Esophagus muscularis mucosa (tissue), 4 donors: ENCODE data around the gene CBFA2T3. TPM values are rescaled to one million over a fixed set of nuclear protein-coding genes. Genes with fewer than 3 reads are reported as not detected.

ENCODE experiments used
- DNase-seq: peaks from one replicate; pipeline ENCODE4 v3.0.0-alpha.2; 2017; ENCODE audit errors: extremely low spot score
- H3K27ac ChIP-seq, 4 donors: fragments of 200-600 bp; sonication (generic); replicated peaks in 1 of 4; 1 replicate in 3 of 4; 2 replicates in 1 of 4; pipeline ENCODE4 v1.5.1; 2016 to 2019; ENCODE audit warnings: mild to moderate bottlenecking in 1 of 4
- H3K27me3 ChIP-seq, 4 donors: fragments of 200-600 bp; sonication (generic); one replicate each; pipeline versions ENCODE4 v1.5.1 to v1.6.0; 2016 to 2019
- H3K36me3 ChIP-seq, 4 donors: fragments of 200-600 bp; sonication (generic); one replicate each; pipeline ENCODE4 v1.5.1; 2016 to 2019
- H3K4me1 ChIP-seq, 4 donors: fragments of 200-600 bp; sonication (generic); one replicate each; pipeline ENCODE4 v1.5.1; 2016 to 2019
- H3K4me3 ChIP-seq, 4 donors: fragments of 200-600 bp; sonication (generic); 1 replicate in 2 of 4; 2 replicates in 2 of 4; pipeline ENCODE4 v1.5.1; 2016 to 2019; ENCODE audit warnings: mild to moderate bottlenecking in 4 of 4, moderate library complexity in 1 of 4
- H3K9me3 ChIP-seq, 4 donors: fragments of 200-600 bp; sonication (generic); 1 replicate in 3 of 4; 2 replicates in 1 of 4; pipeline ENCODE4 v1.5.1; 2016 to 2019
- EP300 ChIP-seq: sonication (generic); formaldehyde crosslinking; IDR thresholded peaks from one replicate; pipeline ENCODE4 v1.6.1; 2017; ENCODE audit warnings: antibody characterized with exemption
- POLR2A ChIP-seq: fragments of 450-650 bp; IDR thresholded peaks from one replicate; pipeline ENCODE4 v1.6.1; 2017; ENCODE audit warnings: antibody characterized with exemption, moderate library complexity, mild to moderate bottlenecking, low read depth
- POLR2AphosphoS5 ChIP-seq, 2 donors: sonication (generic); formaldehyde crosslinking; IDR thresholded peaks; one replicate each; pipeline ENCODE4 v1.6.1; 2017; ENCODE audit warnings: antibody characterized with exemption in 2 of 2
- WGBS: methylation state at CpG from one replicate; pipeline ENCODE4 v1.1.5; 2018; 5-methylcytosine and 5-hydroxymethylcytosine counted together
- intact Hi-C: fragments of 100-400 bp; cut with DNase I; formaldehyde crosslinking; loops from one replicate; pipeline ENCODE4 v1.15.1; 2023
- total RNA-seq, 4 donors: library from RNA; depleted of rRNA; stranded (reverse); fragments of >200 nt; gene quantifications; one replicate each; pipeline versions ENCODE4 v1.1.0 to v1.2.1, GENCODE V29; 2016
- TF ChIP-seq, protein P1 (sequence below), 3 experiments: fragments of 200-600 bp in 2 of 3; fragments of 450-650 bp in 1 of 3; sonication (generic) in 2 of 3; IDR thresholded peaks; one replicate each; pipeline ENCODE4 v1.5.1; 2017 to 2019; ENCODE audit warnings: antibody characterized with exemption in 3 of 3, mild to moderate bottlenecking in 2 of 3, moderate library complexity in 1 of 3

The CBFA2T3 gene
- total RNA-seq, 4 donors from 2014 or later: 2.0 to 10.4 (median 3.5) TPM

DNA sequence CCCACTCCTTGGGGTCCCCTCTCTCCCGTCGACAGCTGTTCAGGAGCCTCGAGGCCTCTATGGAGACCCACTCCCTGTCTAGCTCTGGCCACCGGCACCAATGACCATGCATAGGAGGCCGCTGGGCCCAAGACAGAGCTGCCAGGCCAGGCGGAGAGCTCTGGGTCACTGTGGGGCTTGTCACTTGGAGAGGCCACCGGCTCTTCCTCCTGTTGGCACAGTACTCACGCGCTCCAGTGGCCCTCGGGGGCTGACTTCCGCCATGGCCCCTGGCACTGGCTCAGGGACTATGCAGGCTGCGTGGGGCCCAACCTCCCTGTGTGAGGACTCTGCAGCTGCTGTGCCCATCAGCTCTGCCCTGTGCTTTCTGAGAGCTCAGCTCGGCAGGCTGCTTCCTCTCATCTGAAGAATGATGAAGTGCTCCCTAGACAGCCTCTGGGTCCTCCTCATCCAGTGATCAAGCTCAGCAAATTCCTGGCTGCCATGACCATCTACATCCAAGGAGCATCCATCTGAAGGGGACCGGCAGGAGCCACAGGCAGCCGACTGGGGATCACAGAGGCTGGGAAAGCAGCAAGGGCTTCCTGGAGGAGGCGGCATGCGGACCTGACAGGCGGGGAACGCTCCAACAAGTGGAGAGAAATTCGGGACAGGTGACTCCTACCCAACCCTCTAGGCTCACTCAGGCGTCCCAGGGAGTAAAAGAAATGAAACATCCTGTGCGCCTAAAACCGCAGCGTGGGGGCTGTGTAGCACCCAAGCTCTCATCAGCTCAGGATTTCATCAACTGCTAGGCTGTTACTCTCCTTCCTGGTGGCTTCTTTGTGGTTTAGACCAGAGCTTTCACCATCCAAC, 137.0 kb downstream of the CBFA2T3 start:
- H3K27me3 ChIP-seq: no peaks in the 10 kb centered on the region
- no peak for DNase-seq
- H3K27ac ChIP-seq: no peak overlapping the region
- no peaks in the 10 kb centered on the region for H3K9me3 ChIP-seq
- TF ChIP-seq POLR2A (no peak), EP300 (no peak), POLR2AphosphoS5 (IDR thresholded peaks at IDR 0.05) (no peak)
- TF ChIP-seq, protein P1, sequence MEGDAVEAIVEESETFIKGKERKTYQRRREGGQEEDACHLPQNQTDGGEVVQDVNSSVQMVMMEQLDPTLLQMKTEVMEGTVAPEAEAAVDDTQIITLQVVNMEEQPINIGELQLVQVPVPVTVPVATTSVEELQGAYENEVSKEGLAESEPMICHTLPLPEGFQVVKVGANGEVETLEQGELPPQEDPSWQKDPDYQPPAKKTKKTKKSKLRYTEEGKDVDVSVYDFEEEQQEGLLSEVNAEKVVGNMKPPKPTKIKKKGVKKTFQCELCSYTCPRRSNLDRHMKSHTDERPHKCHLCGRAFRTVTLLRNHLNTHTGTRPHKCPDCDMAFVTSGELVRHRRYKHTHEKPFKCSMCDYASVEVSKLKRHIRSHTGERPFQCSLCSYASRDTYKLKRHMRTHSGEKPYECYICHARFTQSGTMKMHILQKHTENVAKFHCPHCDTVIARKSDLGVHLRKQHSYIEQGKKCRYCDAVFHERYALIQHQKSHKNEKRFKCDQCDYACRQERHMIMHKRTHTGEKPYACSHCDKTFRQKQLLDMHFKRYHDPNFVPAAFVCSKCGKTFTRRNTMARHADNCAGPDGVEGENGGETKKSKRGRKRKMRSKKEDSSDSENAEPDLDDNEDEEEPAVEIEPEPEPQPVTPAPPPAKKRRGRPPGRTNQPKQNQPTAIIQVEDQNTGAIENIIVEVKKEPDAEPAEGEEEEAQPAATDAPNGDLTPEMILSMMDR (IDR thresholded peaks at IDR 0.05): no peak
- no peaks in the 10 kb centered on the region for H3K4me1 ChIP-seq
- intact Hi-C loops: no loop called here
- H3K4me3 ChIP-seq: no peak overlapping the region
- WGBS: 92% methylated on average over 22 of the region's 24 CpGs
- H3K36me3 ChIP-seq: peaks cover 24 to 78% (median 59%) of the 10 kb centered on the region in 4 donors

DNA sequence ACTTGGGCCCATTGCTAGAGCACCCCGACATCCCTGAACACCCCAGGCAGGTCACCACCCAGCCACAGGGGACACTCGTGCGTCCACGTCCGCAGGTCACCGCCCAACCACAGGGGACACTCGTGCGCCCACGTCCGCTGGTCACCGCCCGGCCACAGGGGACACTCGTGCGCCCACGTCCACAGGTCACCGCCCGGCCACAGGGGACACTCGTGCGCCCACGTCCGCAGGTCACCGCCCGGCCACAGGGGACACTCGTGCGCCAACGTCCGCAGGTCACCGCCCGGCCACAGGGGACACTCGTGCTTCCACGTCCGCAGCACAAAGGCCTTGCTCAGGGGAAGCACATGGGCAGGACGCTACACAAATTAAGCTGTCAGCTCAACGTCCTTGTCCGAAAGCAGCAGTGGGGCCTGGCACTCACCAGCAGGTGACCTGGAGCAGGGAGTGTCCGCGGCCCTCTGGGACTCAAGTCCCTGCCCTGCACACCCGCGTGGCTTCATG, 137.9 kb downstream of the CBFA2T3 start:
- intact Hi-C loops: no loop called here
- no peak overlapping the region for H3K4me3 ChIP-seq
- H3K27ac ChIP-seq: no peak overlapping the region
- H3K4me1 ChIP-seq: no peaks in the 10 kb centered on the region
- H3K27me3 ChIP-seq: no peaks in the 10 kb centered on the region
- H3K36me3 ChIP-seq: peaks cover 24 to 83% (median 63%) of the 10 kb centered on the region in 4 donors
- no peaks in the 10 kb centered on the region for H3K9me3 ChIP-seq
- no peak for DNase-seq
- WGBS: 90% methylated on average over 28 of the region's 39 CpGs
- no peak for TF ChIP-seq POLR2AphosphoS5 (IDR thresholded peaks at IDR 0.05)
- TF ChIP-seq EP300: no peak
- no peak for TF ChIP-seq POLR2A
- TF ChIP-seq, protein P1 (IDR thresholded peaks at IDR 0.05): no peak

DNA sequence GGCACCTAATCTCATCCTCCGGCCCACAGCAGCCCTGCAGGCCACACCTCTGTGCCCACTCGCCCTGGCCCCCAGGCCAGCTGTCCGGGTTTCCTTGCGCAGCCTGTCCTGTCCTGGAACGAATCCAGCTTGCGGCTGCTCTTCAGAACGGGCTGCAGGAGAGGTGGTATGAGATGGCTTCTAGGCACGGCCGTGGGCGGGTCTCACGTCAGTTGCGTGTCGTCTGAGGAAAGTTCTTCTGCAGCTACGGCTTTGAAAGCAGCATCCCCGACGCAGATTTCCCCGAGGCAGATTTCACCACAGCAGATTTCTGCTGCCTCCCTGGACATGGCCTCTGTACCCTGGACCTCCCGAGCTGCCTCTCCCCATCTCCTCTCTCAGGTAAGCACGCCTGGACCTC, 138.4 kb downstream of the CBFA2T3 start:
- H3K27me3 ChIP-seq: no peaks in the 10 kb centered on the region
- H3K36me3 ChIP-seq: peaks cover 24 to 81% (median 63%) of the 10 kb centered on the region in 4 donors
- intact Hi-C loops: no loop called here
- no peak overlapping the region for H3K27ac ChIP-seq
- no peak for DNase-seq
- WGBS: 85% methylated on average over 19 of the region's 19 CpGs
- no peak overlapping the region for H3K4me3 ChIP-seq
- TF ChIP-seq EP300: no peak
- no peak for TF ChIP-seq POLR2AphosphoS5 (IDR thresholded peaks at IDR 0.05)
- no peak for TF ChIP-seq POLR2A
- TF ChIP-seq, protein P1 (IDR thresholded peaks at IDR 0.05): no peak
- H3K4me1 ChIP-seq: no peaks in the 10 kb centered on the region
- no peaks in the 10 kb centered on the region for H3K9me3 ChIP-seq

DNA sequence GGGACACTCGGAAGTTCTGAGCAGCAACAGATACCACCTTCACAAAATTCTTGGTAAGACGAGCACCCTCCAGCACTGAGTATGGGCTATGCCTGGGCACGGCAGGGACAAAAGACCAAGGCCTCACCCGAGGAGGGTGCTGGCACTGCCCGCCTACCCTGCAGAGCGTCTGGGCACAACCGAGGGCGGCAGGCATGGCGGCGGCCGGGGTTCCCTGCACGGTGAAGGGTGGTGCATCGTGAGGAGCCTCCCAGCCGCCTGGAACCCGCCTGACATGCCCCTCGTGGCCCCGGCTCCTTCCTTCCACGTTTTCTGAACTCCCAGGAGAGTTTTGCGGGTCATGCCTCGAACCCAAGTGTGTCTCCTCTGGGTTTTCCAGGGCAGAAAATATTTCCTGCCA, 139.2 kb downstream of the CBFA2T3 start:
- Histone ChIP-seq H3K4me3 (no peak overlapping the region), H3K27me3 (no peaks in the 10 kb centered on the region), H3K4me1 (no peaks in the 10 kb centered on the region), H3K9me3 (no peaks in the 10 kb centered on the region), H3K27ac (no peak overlapping the region), H3K36me3 (peaks cover 24 to 74% (median 61%) of the 10 kb centered on the region in 4 donors)
- 93% methylated on average over 18 of the region's 20 CpGs for WGBS
- no peak for DNase-seq
- intact Hi-C loops: no loop called here
- TF ChIP-seq POLR2A (no peak), POLR2AphosphoS5 (IDR thresholded peaks at IDR 0.05) (no peak), EP300 (no peak)
- TF ChIP-seq, protein P1 (IDR thresholded peaks at IDR 0.05): no peak
